D721Med (cell line): ENCODE results near the gene EPHB6.

Experiments used
- DNase-seq: peaks from one replicate; pipeline ENCODE4 v3.0.0; 2011; ENCODE audit warnings: low spot score; ENCODE audit not compliant: insufficient read length
- FAIRE-seq: peaks from 2 replicates; lab custom pipeline; 2011; peaks lifted over from hg19 to GRCh38; lab: Jason Lieb, UNC
- CTCF ChIP-seq: IDR thresholded peaks from 2 replicates; pipeline ENCODE4 v1.5.1; 2012; ENCODE audit warnings: mild to moderate bottlenecking, control low read depth; ENCODE audit not compliant: insufficient read depth; ENCODE audit errors: missing control alignments

Gene EPHB6

DNA sequence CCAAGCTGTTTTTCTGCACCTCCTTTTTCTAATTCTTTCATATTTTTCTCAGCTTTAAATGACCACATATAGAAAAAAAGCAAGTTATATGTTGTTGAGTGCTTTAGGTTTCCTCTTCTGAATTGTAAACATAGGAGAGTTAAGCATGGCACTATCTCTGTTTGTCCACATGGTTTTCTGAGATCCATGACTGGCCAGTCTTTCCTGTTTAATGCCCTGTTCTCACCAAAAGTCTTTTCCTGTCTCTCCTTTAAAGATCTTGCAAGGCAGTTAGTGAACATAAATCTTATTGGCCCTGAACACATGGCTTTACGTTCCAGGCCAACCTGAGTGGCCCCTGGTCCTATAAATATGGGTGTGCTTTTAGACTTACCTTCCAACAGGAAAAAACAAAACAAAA is 59.2 kb downstream of the EPHB6 start:
- TF ChIP-seq CTCF: no peak
- no peak for FAIRE-seq

DNA sequence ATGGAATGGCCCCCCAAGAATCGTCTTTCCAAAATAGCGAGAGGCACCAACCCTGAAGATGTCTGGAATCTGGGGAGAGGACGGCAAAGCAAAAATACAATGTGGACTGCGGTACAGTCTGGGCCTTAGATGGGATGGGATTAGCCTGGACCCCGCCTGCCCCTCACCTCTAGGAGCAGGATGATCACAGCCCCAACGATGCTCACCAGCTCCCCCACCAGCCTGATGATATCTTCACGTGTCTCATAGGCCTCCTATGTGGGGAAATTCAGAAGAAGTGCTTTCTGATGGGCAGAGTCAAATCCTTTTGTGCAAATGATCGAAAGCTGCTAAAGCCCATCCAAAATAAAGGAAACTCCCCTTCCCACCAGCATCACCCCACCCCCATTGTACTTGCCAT is 60.4 kb downstream of the EPHB6 start:
- DNase-seq (no peak), FAIRE-seq (no peak)
- TF ChIP-seq CTCF: no peak

More for the DNA sequence above, 59.2 kb downstream of the EPHB6 start:
- DNase-seq: no peak

DNA sequence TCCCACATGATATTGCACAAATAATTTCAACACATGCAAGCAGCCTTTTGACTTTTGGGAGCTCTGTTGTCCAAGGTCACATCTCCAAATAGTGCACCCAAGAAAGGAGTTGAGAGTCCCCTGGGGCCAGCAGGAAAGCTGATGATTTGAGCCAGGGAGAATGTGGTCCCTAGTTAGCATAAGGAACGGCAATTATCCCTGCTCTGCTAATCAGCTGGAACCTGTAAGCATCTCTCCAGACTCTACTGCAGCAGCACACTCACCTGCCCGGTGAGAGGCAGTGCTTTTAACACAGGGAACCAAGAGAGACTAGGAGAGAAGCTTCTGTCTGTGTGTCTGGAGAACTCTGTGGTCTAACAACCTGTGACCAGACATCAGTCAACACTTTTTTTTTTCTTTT is 61.6 kb downstream of the EPHB6 start:
- FAIRE-seq (no peak), DNase-seq (no peak)
- TF ChIP-seq CTCF: no peak

DNA sequence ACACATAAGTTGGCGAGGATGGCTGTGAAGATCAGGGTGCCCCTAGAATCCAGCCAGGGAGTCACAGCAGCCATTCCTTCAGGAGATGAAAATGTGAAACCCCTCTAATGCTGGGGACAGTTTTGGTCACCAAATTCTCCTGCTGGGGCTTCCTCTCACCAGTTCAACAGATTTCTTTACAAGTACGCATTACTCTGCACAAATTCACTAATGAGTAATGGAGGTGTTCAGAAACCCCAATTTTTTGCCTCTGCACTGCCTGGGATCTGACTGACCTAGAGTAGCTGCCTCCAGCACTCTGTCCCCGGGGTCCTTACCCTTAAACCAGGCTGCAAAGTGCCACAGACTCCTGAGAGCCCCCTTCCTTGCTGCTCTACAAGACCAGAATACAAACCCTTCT is 62.6 kb downstream of the EPHB6 start:
- no peak for FAIRE-seq
- no peak for TF ChIP-seq CTCF

GRCh38 chr7:142918901-142919300 is 64.0 kb downstream of the EPHB6 start:
- FAIRE-seq: no peak
- no peak for TF ChIP-seq CTCF
- no peak for DNase-seq

More for the DNA sequence above, 62.6 kb downstream of the EPHB6 start:
- DNase-seq: no peak

DNA sequence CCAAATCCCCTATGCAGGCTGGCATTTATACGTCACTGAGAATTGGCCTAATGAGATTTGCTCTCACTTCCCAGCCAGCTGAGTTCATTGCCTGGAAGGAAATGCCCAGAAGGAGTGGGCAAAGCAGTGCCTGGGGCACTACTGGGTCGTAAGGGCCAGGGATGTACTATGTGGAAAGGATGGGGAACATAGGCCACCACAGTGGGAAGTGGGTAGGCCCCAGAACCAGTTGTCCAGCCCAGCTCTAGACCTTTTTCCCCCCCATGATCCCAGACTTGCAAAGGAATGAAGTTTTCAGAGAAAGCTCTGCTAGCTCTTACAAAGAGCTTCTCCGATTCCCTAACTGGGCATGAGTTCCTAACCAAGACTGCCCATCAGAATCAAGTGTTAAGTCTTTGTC is 64.8 kb downstream of the EPHB6 start:
- no peak for FAIRE-seq
- TF ChIP-seq CTCF: no peak

More for the DNA sequence above, 64.8 kb downstream of the EPHB6 start:
- no peak for DNase-seq
